Pancreas (tissue), 10 donors: Measurements from ENCODE around the gene MPZ. TPM values are rescaled to one million over a fixed set of nuclear protein-coding genes. Genes with fewer than 3 reads are reported as not detected.

ENCODE experiments used
- ATAC-seq, 4 donors: fragments of 200-7000 bp; cut with Tn5 transposase; one replicate each; pipeline versions ENCODE4 v1.8.0 to v1.9.1; 2020; ENCODE audit warnings: mild to moderate bottlenecking in 4 of 4, moderate library complexity in 4 of 4
- DNase-seq, 6 donors: peaks; one replicate each; pipeline ENCODE4 v3.0.0-alpha.2; 2020
- FAIRE-seq: peaks from 2 replicates; lab custom pipeline; 2012; peaks lifted over from hg19 to GRCh38; lab: Jason Lieb, UNC
- H3K27ac ChIP-seq, 4 donors: fragments of 200-600 bp; sonication (generic); 1 replicate in 3 of 4; 2 replicates in 1 of 4; pipeline versions ENCODE4 v1.5.0 to v1.8.0; 2020
- H3K27me3 ChIP-seq, 4 donors: fragments of 200-600 bp; one replicate each; pipeline ENCODE4 v1.8.0; 2021
- H3K36me3 ChIP-seq, 3 donors: fragments of 200-600 bp; sonication (generic) in 1 of 3; one replicate each; pipeline versions ENCODE4 v1.5.0 to v1.8.0; 2020 to 2021
- H3K4me1 ChIP-seq, 3 donors: fragments of 200-600 bp; one replicate each; pipeline ENCODE4 v1.8.0; 2021
- H3K4me3 ChIP-seq, 4 donors: fragments of 200-600 bp; sonication (generic) in 2 of 4; one replicate each; pipeline versions ENCODE4 v1.5.0 to v1.8.0; 2020 to 2021
- H3K9me3 ChIP-seq, 4 donors: fragments of 200-600 bp; one replicate each; pipeline ENCODE4 v1.8.0; 2021
- CTCF ChIP-seq, 4 donors: fragments of 200-600 bp; sonication (generic) in 3 of 4; IDR thresholded peaks; one replicate each; pipeline versions ENCODE4 v1.5.0 to v1.8.0; 2021; ENCODE audit warnings: antibody characterized with exemption in 4 of 4
- WGBS, 2 donors: extraction: QIAGEN DNeasy Blood & Tissue Kit; methylation state at CpG; one replicate each; pipeline ENCODE4 v1.1.7; 2013; 5-methylcytosine and 5-hydroxymethylcytosine counted together
- intact Hi-C, 3 donors: fragments of 100-400 bp; cut with DNase I; formaldehyde crosslinking; loops; one replicate each; pipeline versions ENCODE4 v1.11.1 to v1.14.2; 2022
- polyA plus RNA-seq, 2 donors: library from polyadenylated mRNA; stranded (reverse); fragments of 200-250 nt; gene quantifications; one replicate each; pipeline ENCODE4 v1.2.3, GENCODE V29; 2013
- total RNA-seq, 6 donors: library from RNA; stranded (reverse); fragmentation: NEBNext Ultra II Directional in 4 of 6; extraction: Animal tissue kit (Norgen Biotek cat#: 25700) in 4 of 6; gene quantifications; one replicate each; pipeline versions ENCODE4 v1.2.1 to v1.2.4, GENCODE V29; 2021 to 2023
- donor health status: healthy with polysubstance abuse.
- donor health status: DM: no; HTN: no; CAD: no; lungs with moderate emphysema.
- donor health status: DM: no; HTN: no; CAD: no.
- donor health status: control.
- donor health status: control.
- donor health status: Bipolar disorder and iron deficiency.
- donor health status: DM: yes; HTN: yes; CAD: no.
- donor health status: DM: no; HTN: no; CAD: no.
- donor health status: DM: no; HTN: no; CAD: no.
- donor health status: DM: yes; HTN: yes; CAD: no.

Gene MPZ
- total and polyA plus RNA-seq, 8 donors, result 0.51 to 2.8 (median 1.4) TPM

GRCh38 chr1:161297415-161297814 is 12.4 kb downstream of the MPZ start:
- Histone ChIP-seq H3K4me3 (no peak overlapping the region), H3K27me3 (no peaks in the 10 kb centered on the region), H3K36me3 (no peaks in the 10 kb centered on the region), H3K27ac (no peak overlapping the region), H3K4me1 (no peaks in the 10 kb centered on the region), H3K9me3 (no peaks in the 10 kb centered on the region)
- ATAC-seq (no peak), FAIRE-seq (no peak), DNase-seq (no peak)
- no peak for TF ChIP-seq CTCF (IDR thresholded peaks at IDR 0.05)
- intact Hi-C loops, result loop anchor here in 1 of 3 donors (5.0 kb wide), 1 partner anchor 70 kb away; the partner anchor contains the start of gene TOMM40L

GRCh38 chr1:161290779-161291178 is 19.0 kb downstream of the MPZ start:
- TF ChIP-seq CTCF (IDR thresholded peaks at IDR 0.05), result no peak
- no peaks in the 10 kb centered on the region for H3K36me3 ChIP-seq
- 58 to 93% methylated on average over 1 of the region's 1 CpG for WGBS, 2 donors
- no peak overlapping the region for H3K4me3 ChIP-seq
- FAIRE-seq (no peak), DNase-seq (no peak), ATAC-seq (no peak)
- H3K27me3 ChIP-seq, result no peaks in the 10 kb centered on the region
- no peaks in the 10 kb centered on the region for H3K9me3 ChIP-seq
- no peak overlapping the region for H3K27ac ChIP-seq
- intact Hi-C loops, result no loop called here
- no peaks in the 10 kb centered on the region for H3K4me1 ChIP-seq

- intact Hi-C loops, result loop anchor here in 1 of 3 donors (10.0 kb wide), 1 partner anchor 53 kb away; the partner anchor contains the start of gene NR1I3
- DNase-seq, result no peak
- no peaks in the 10 kb centered on the region for H3K9me3 ChIP-seq
- no peaks in the 10 kb centered on the region for H3K4me1 ChIP-seq
- no peak overlapping the region for H3K4me3 ChIP-seq
- no peaks in the 10 kb centered on the region for H3K27me3 ChIP-seq
- no peak overlapping the region for H3K27ac ChIP-seq
- ATAC-seq, result no peak
- FAIRE-seq, result no peak
- H3K36me3 ChIP-seq, result no peaks in the 10 kb centered on the region
- TF ChIP-seq CTCF (IDR thresholded peaks at IDR 0.05), result no peak
- 87 to 97% methylated on average over 3 of the region's 3 CpGs for WGBS, 2 donors
These were observed 22.2 kb downstream of the MPZ start for GRCh38 chr1:161287482-161288054.

- FAIRE-seq, result no peak
- WGBS, 2 donors, result 77 to 85% methylated on average over 5 of the region's 5 CpGs
- H3K4me3 ChIP-seq, result no peak overlapping the region
- intact Hi-C loops, result loop anchor here in 1 of 3 donors (10.0 kb wide), 1 partner anchor 51 kb away; the partner anchor contains the start of gene NR1I3
- no peaks in the 10 kb centered on the region for H3K36me3 ChIP-seq
- TF ChIP-seq CTCF (IDR thresholded peaks at IDR 0.05), result no peak
- ATAC-seq, result no peak
- H3K27me3 ChIP-seq, result no peaks in the 10 kb centered on the region
- H3K4me1 ChIP-seq, result no peaks in the 10 kb centered on the region
- no peak overlapping the region for H3K27ac ChIP-seq
- DNase-seq, result no peak
- H3K9me3 ChIP-seq, result no peaks in the 10 kb centered on the region
These were observed 24.2 kb downstream of the MPZ start for GRCh38 chr1:161285521-161285920.

GRCh38 chr1:161285113-161285512 is 24.7 kb downstream of the MPZ start:
- H3K36me3 ChIP-seq, result no peaks in the 10 kb centered on the region
- no peak for ATAC-seq
- H3K9me3 ChIP-seq, result no peaks in the 10 kb centered on the region
- no peak for FAIRE-seq
- no peak overlapping the region for H3K27ac ChIP-seq
- intact Hi-C loops, result loop anchor here in 1 of 3 donors (10.0 kb wide), 1 partner anchor 50 kb away; the partner anchor contains the start of gene NR1I3
- no peaks in the 10 kb centered on the region for H3K4me1 ChIP-seq
- no peak overlapping the region for H3K4me3 ChIP-seq
- H3K27me3 ChIP-seq, result no peaks in the 10 kb centered on the region
- no peak for TF ChIP-seq CTCF (IDR thresholded peaks at IDR 0.05)
- no peak for DNase-seq
- WGBS, 2 donors, result 91 to 100% methylated on average over 2 of the region's 2 CpGs
